Neural progenitor cell (in vitro differentiated cells): Measurements from ENCODE around the gene CHST14.

ENCODE experiments used
- EZH2 ChIP-seq: fragments of 200-600 bp; sonication (generic); IDR thresholded peaks from 2 replicates; pipeline ENCODE4 v1.6.1; 2017; ENCODE audit warnings: antibody characterized with exemption, mild to moderate bottlenecking, moderate library complexity
- EZH2phosphoT487 ChIP-seq: fragments of 200-600 bp; sonication (generic); IDR thresholded peaks from 2 replicates; pipeline ENCODE4 v1.6.1; 2017; ENCODE audit warnings: antibody characterized with exemption
- TF ChIP-seq, protein P1 (sequence below): fragments of 200-600 bp; sonication (generic); IDR thresholded peaks from 2 replicates; pipeline ENCODE4 v1.5.1; 2017; ENCODE audit warnings: antibody characterized with exemption, mild to moderate bottlenecking

DNA sequence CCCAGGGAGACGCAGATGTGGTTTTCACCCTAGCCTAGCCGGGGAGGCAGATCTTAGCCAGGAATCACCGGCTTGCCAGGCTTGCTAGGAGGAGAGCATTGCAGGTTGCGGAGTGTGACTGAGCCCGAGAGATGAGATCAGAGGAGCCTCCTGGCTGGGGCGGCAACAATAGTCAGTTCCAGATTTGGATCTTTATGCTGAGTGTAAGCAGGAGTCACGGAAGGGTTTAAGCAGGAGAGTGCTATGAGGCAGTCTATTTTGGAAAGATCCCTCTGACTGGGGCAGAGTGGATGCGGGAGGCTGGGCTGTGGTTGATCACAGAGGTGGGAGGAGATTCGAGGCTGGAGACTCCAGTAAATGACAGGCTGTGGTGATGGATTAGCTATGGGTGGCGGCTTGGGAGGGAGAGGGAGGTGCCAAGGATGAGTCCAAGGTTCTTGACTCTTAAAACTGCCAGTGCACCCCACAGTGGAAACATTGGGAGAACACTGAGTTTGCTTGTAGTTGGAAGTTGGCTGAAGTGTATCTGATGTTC, 40.4 kb upstream of the CHST14 start:
- TF ChIP-seq, protein P1, sequence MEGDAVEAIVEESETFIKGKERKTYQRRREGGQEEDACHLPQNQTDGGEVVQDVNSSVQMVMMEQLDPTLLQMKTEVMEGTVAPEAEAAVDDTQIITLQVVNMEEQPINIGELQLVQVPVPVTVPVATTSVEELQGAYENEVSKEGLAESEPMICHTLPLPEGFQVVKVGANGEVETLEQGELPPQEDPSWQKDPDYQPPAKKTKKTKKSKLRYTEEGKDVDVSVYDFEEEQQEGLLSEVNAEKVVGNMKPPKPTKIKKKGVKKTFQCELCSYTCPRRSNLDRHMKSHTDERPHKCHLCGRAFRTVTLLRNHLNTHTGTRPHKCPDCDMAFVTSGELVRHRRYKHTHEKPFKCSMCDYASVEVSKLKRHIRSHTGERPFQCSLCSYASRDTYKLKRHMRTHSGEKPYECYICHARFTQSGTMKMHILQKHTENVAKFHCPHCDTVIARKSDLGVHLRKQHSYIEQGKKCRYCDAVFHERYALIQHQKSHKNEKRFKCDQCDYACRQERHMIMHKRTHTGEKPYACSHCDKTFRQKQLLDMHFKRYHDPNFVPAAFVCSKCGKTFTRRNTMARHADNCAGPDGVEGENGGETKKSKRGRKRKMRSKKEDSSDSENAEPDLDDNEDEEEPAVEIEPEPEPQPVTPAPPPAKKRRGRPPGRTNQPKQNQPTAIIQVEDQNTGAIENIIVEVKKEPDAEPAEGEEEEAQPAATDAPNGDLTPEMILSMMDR: no peak
- TF ChIP-seq EZH2 (no peak), EZH2phosphoT487 (no peak)
